K562 (cell line): ENCODE measurements around the gene BTNL8. TPM values are rescaled to one million over a fixed set of nuclear protein-coding genes. Genes with fewer than 3 reads are reported as not detected.

Experiments used
- BRCA1 ChIP-seq, 2 experiments: fragments of 450-650 bp in 1 of 2; sonication (generic) in 1 of 2; formaldehyde crosslinking in 1 of 2; IDR thresholded peaks; 2 replicates each; pipeline versions ENCODE4 v1.5.0 to v1.6.1; 2017 to 2020; ENCODE audit warnings: mild to moderate bottlenecking in 1 of 2, missing genetic modification reagents in 1 of 2
- CBFA2T3 ChIP-seq: fragments of 450-650 bp; IDR thresholded peaks from 2 replicates; pipeline ENCODE4 v1.6.1; 2017
- CREB3L1 ChIP-seq: fragments of 450-650 bp; IDR thresholded peaks from 2 replicates; pipeline ENCODE4 v1.6.1; 2014; ENCODE audit warnings: low read depth, mild to moderate bottlenecking, moderate library complexity, borderline replicate concordance
- HDAC3 ChIP-seq: fragments of 450-650 bp; IDR thresholded peaks from 2 replicates; pipeline ENCODE4 v1.6.1; 2018; ENCODE audit warnings: borderline replicate concordance, mild to moderate bottlenecking, moderate library complexity; ENCODE audit not compliant: partially characterized antibody
- KDM2B ChIP-seq: fragments of 250-450 bp; sonication (Bioruptor Pico); IDR thresholded peaks from 2 replicates; pipeline ENCODE4 v1.8.0; 2021; ENCODE audit warnings: mild to moderate bottlenecking, moderate library complexity
- MEIS2 ChIP-seq: fragments of 450-650 bp; IDR thresholded peaks from 2 replicates; pipeline ENCODE4 v1.6.1; 2014; ENCODE audit warnings: mild to moderate bottlenecking; ENCODE audit not compliant: partially characterized antibody
- PHF21A ChIP-seq: fragments of 450-650 bp; IDR thresholded peaks from 2 replicates; pipeline ENCODE4 v1.6.1; 2017; ENCODE audit warnings: low read depth, borderline replicate concordance
- PML ChIP-seq: IDR thresholded peaks from 2 replicates; pipeline ENCODE4 v1.6.1; 2012; ENCODE audit warnings: low read length, inconsistent platforms
- SPI1 ChIP-seq: IDR thresholded peaks from 2 replicates; pipeline ENCODE4 v1.6.1; 2011; ENCODE audit warnings: low read depth, low read length, control low read depth, borderline replicate concordance
- WHSC1 ChIP-seq: IDR thresholded peaks from one replicate; pipeline ENCODE4 v1.6.1; 2012; ENCODE audit warnings: low read length, control low read depth, inconsistent platforms
- ZBTB43 ChIP-seq: sonication (generic); formaldehyde crosslinking; IDR thresholded peaks from 2 replicates; pipeline ENCODE4 v1.8.0; 2023; ENCODE audit warnings: mild to moderate bottlenecking, missing genetic modification reagents
- ZNF174 ChIP-seq: fragments of 250-450 bp; sonication (Bioruptor Pico); IDR thresholded peaks from 2 replicates; pipeline ENCODE4 v1.4.0; 2020; ENCODE audit warnings: mild to moderate bottlenecking
- ZNF695 ChIP-seq: fragments of 450-650 bp; formaldehyde crosslinking; IDR thresholded peaks from 2 replicates; pipeline ENCODE4 v1.4.0; 2020; ENCODE audit warnings: mild to moderate bottlenecking, moderate library complexity
- ZNF785 ChIP-seq: fragments of 250-450 bp; sonication (Bioruptor Pico); IDR thresholded peaks from 2 replicates; pipeline ENCODE4 v1.4.0; 2020; ENCODE audit warnings: mild to moderate bottlenecking
- polyA plus RNA-seq, 8 experiments: library from polyadenylated mRNA; depleted of rRNA in 4 of 8; stranded (reverse) in 5 of 8; unstranded in 3 of 8; fragments of >200 nt; fragmentation: Nextera tagmentation in 2 of 8; fragmentation: Illumina TruSeq in 1 of 8; extraction: Ambion mirVana in 2 of 8; extraction: Trizol in 1 of 8; gene quantifications; 2 replicates each; pipeline versions ENCODE4 v1.2.1 to v1.2.3, GENCODE V29; 2011 to 2014; ENCODE audit warnings: inconsistent platforms in 1 of 8, missing spikeins in 1 of 8
- total RNA-seq, 7 experiments: library from RNA; depleted of rRNA in 6 of 7; stranded (reverse); fragments of >200 nt in 6 of 7; fragmentation: Illumina TruSeq in 2 of 7; extraction: Trizol in 2 of 7; gene quantifications; 2 replicates each; pipeline versions ENCODE4 v1.2.1 to v1.2.3, GENCODE V29; 2011 to 2021; ENCODE audit warnings: low replicate concordance in 1 of 7
- TF ChIP-seq, protein P1 (sequence below): IDR thresholded peaks from 3 replicates; pipeline ENCODE4 v1.6.1; 2011; ENCODE audit warnings: borderline replicate concordance, mild to moderate bottlenecking, moderate library complexity; ENCODE audit not compliant: insufficient read length; ENCODE audit errors: extremely low read depth
- TF ChIP-seq, protein P2 (sequence below): conservative IDR thresholded peaks from 2 replicates; pipeline ENCODE4 v1.6.1; 2011; ENCODE audit warnings: low read depth, mild to moderate bottlenecking, low read length; ENCODE audit not compliant: control insufficient read depth
- TF ChIP-seq, protein P3 (sequence below): fragments of 450-650 bp; IDR thresholded peaks from 2 replicates; pipeline ENCODE4 v1.7.1; 2018; ENCODE audit warnings: mild to moderate bottlenecking, low read depth; ENCODE audit not compliant: partially characterized antibody

Gene BTNL8
- total and polyA plus RNA-seq, 9 of the 15 experiments (the other 6 are each of a cell fraction or from before 2014, with no cell fraction given) = 0.04 to 0.18 (median 0.07) TPM; not detected in 6

DNA sequence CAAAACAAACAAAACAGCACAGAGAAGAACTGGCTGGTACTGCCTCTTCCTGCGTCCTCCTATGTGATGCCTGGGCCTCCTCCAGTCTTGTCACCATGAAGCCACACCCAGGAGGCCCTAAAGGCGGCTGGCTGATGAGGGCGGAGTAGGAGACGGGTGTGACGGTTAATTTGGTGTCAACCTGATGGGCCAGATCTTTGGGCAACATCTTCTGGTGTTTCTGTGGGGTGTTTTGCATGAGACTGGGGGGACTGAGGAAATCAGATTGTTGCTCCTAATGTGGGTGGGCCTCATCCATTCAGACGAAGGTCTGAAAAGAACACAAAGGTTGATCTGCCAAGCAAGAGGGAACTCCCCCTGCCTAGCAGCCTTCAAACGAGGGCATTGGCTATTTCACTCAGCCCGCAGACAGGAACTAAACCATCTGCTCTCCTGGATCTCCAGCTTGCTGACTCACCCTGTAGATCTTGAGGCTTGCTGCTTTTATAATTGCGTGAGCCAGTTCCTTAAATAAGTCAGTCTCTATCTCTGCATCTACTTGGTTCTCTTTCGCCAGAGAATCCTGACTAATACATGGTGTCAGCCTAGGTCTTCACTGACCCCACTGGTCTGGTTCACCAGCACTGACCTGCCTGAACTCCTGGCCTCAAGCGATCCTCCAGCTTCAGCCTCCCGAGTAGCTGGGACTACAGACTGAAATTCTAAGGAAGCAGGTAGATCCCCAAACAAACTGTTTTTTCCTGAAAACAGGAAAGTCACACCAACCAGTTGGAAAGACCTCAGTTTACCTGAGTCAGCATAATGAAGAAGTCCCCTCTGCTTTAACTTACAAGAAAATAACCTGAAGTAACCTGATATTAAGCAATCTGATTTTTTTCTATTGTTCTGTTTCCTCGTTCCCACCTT, 25.1 kb upstream of the BTNL8 start (continued):
- peak; percentile 49 for TF ChIP-seq CBFA2T3
- peak; percentile 74 for TF ChIP-seq CREB3L1
- TF ChIP-seq BRCA1 (IDR thresholded peaks at IDR 0.05) = no peak
- TF ChIP-seq BRCA1 (CRISPR knock-in tag; IDR thresholded peaks at IDR 0.05) = no peak
- no peak for TF ChIP-seq ZNF785 (CRISPR knock-in tag)
- TF ChIP-seq, protein P1, sequence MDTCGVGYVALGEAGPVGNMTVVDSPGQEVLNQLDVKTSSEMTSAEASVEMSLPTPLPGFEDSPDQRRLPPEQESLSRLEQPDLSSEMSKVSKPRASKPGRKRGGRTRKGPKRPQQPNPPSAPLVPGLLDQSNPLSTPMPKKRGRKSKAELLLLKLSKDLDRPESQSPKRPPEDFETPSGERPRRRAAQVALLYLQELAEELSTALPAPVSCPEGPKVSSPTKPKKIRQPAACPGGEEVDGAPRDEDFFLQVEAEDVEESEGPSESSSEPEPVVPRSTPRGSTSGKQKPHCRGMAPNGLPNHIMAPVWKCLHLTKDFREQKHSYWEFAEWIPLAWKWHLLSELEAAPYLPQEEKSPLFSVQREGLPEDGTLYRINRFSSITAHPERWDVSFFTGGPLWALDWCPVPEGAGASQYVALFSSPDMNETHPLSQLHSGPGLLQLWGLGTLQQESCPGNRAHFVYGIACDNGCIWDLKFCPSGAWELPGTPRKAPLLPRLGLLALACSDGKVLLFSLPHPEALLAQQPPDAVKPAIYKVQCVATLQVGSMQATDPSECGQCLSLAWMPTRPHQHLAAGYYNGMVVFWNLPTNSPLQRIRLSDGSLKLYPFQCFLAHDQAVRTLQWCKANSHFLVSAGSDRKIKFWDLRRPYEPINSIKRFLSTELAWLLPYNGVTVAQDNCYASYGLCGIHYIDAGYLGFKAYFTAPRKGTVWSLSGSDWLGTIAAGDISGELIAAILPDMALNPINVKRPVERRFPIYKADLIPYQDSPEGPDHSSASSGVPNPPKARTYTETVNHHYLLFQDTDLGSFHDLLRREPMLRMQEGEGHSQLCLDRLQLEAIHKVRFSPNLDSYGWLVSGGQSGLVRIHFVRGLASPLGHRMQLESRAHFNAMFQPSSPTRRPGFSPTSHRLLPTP = no peak
- TF ChIP-seq PML = peak; percentile 33; the same call in 1 of the 2 replicates
- peak; percentile 40 for TF ChIP-seq MEIS2
- peak; percentile 16 for TF ChIP-seq HDAC3
- TF ChIP-seq, protein P2, sequence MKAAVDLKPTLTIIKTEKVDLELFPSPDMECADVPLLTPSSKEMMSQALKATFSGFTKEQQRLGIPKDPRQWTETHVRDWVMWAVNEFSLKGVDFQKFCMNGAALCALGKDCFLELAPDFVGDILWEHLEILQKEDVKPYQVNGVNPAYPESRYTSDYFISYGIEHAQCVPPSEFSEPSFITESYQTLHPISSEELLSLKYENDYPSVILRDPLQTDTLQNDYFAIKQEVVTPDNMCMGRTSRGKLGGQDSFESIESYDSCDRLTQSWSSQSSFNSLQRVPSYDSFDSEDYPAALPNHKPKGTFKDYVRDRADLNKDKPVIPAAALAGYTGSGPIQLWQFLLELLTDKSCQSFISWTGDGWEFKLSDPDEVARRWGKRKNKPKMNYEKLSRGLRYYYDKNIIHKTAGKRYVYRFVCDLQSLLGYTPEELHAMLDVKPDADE = no peak
- TF ChIP-seq SPI1 = peak; percentile 96
- no peak for TF ChIP-seq ZNF174 (CRISPR knock-in tag)
- TF ChIP-seq, protein P3, sequence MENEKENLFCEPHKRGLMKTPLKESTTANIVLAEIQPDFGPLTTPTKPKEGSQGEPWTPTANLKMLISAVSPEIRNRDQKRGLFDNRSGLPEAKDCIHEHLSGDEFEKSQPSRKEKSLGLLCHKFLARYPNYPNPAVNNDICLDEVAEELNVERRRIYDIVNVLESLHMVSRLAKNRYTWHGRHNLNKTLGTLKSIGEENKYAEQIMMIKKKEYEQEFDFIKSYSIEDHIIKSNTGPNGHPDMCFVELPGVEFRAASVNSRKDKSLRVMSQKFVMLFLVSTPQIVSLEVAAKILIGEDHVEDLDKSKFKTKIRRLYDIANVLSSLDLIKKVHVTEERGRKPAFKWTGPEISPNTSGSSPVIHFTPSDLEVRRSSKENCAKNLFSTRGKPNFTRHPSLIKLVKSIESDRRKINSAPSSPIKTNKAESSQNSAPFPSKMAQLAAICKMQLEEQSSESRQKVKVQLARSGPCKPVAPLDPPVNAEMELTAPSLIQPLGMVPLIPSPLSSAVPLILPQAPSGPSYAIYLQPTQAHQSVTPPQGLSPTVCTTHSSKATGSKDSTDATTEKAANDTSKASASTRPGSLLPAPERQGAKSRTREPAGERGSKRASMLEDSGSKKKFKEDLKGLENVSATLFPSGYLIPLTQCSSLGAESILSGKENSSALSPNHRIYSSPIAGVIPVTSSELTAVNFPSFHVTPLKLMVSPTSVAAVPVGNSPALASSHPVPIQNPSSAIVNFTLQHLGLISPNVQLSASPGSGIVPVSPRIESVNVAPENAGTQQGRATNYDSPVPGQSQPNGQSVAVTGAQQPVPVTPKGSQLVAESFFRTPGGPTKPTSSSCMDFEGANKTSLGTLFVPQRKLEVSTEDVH = no peak
- TF ChIP-seq PHF21A = no peak
- TF ChIP-seq WHSC1 = no peak
- no peak for TF ChIP-seq KDM2B (CRISPR knock-in tag)
- no peak for TF ChIP-seq ZNF695 (CRISPR knock-in tag)
- TF ChIP-seq ZBTB43 (CRISPR knock-in tag) = no peak
